ENCODE results near the gene STXBP6. TPM values are rescaled to one million over a fixed set of nuclear protein-coding genes. Genes with fewer than 3 reads are reported as not detected.

STXBP6 gene
- total and polyA plus RNA-seq, 2 of the 13 experiments (the other 11 are each of a cell fraction or from before 2014, with no cell fraction given) = 35.3 to 42.8 TPM

GRCh38 chr14:24816011-24816928 lies 233.7 kb downstream of the STXBP6 start (continued):
- TF ChIP-seq YEATS4 (CRISPR knock-in tag; IDR thresholded peaks at IDR 0.05; ENCODE audit: borderline replicate concordance) (peak; percentile 35; the same call in 1 of the 2 replicates), ZNF329 (CRISPR knock-in tag; IDR thresholded peaks at IDR 0.05; ENCODE audit: low read depth) (no peak), ZBTB25 (CRISPR knock-in tag; IDR thresholded peaks at IDR 0.05) (no peak; the same call in 1 of the 2 replicates), SRSF1 (optimal IDR thresholded peaks at IDR 0.05; ENCODE audit: low read depth, low read length) (no peak), ZBTB46 (CRISPR knock-in tag; IDR thresholded peaks at IDR 0.05; ENCODE audit: borderline replicate concordance) (no peak), POLR2AphosphoS5 (IDR thresholded peaks at IDR 0.05; ENCODE audit: low read depth, low read length) (peak; percentile 36; the same call in 1 of the 2 replicates), NPAS2 (CRISPR knock-in tag; IDR thresholded peaks at IDR 0.05; ENCODE audit: borderline replicate concordance) (no peak), ZFP37 (CRISPR knock-in tag; IDR thresholded peaks at IDR 0.05; ENCODE audit: borderline replicate concordance) (no peak), ZNF335 (CRISPR knock-in tag; IDR thresholded peaks at IDR 0.05) (no peak), ZNF784 (CRISPR knock-in tag; IDR thresholded peaks at IDR 0.05; ENCODE audit: borderline replicate concordance) (peak; percentile 93), ZNF574 (CRISPR knock-in tag; IDR thresholded peaks at IDR 0.05) (peak; percentile 41; the same call in 1 of the 2 replicates), ZNF367 (CRISPR knock-in tag; IDR thresholded peaks at IDR 0.05; ENCODE audit: borderline replicate concordance) (no peak), RBFOX2 (IDR thresholded peaks at IDR 0.05; ENCODE audit: low read depth, low read length) (no peak), KLF6 (CRISPR knock-in tag; IDR thresholded peaks at IDR 0.05) (peak; percentile 40; the same call in 1 of the 2 replicates), CREBL2 (CRISPR knock-in tag; IDR thresholded peaks at IDR 0.05; ENCODE audit: borderline replicate concordance) (no peak), KAT2B (IDR thresholded peaks at IDR 0.05; ENCODE audit: borderline replicate concordance, low read depth, low read length) (no peak), REXO4 (CRISPR knock-in tag; IDR thresholded peaks at IDR 0.05; ENCODE audit: borderline replicate concordance) (no peak), ZNF556 (CRISPR knock-in tag; IDR thresholded peaks at IDR 0.05; ENCODE audit: borderline replicate concordance) (peak; percentile 82), ZNF615 (CRISPR knock-in tag; IDR thresholded peaks at IDR 0.05; ENCODE audit: borderline replicate concordance) (no peak), ZNF275 (CRISPR knock-in tag; IDR thresholded peaks at IDR 0.05; ENCODE audit: borderline replicate concordance) (no peak), NFRKB (IDR thresholded peaks at IDR 0.05) (no peak)

Data from HepG2 (cell line).